ENCODE results near the gene MAP3K21.

DNA sequence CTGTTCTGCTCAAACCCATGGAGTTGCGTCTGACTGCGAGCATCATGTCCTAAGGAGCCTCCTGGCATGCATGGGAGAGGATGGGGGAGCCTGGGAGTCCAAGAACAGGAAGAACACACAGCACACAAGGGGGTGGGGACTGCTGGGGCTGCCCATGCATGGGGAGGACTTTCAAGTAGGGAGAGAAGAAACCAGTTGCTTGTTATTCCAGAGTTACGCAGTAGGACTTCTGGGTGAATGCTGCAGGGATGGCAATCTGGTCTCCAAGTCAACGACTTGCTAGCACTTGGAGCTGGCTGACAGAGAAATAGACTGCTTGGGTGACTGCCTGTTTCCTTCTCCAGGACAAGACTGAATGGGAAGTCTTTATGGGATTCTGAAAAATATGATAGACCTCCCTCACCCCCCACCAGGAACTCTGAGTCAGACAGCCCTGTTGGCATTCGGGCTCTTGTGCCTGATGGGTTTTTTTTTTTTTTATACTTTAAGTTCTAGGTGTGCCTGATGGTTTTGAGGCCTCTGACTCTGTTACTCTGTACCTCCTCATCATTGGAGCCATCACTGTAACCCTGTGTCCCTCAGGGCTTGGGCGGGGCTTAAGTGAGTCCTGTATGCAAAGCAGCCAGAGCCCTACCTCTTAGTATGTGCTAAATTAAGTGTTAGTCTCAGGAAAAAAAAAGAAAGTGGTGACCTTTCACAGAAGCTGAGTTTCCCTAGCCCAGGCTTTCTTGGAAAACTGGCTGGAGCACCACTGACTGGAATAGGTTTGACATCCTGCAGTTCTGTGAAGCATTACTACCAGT lies 30.3 kb downstream of the MAP3K21 start:
- TF ChIP-seq, protein P1, sequence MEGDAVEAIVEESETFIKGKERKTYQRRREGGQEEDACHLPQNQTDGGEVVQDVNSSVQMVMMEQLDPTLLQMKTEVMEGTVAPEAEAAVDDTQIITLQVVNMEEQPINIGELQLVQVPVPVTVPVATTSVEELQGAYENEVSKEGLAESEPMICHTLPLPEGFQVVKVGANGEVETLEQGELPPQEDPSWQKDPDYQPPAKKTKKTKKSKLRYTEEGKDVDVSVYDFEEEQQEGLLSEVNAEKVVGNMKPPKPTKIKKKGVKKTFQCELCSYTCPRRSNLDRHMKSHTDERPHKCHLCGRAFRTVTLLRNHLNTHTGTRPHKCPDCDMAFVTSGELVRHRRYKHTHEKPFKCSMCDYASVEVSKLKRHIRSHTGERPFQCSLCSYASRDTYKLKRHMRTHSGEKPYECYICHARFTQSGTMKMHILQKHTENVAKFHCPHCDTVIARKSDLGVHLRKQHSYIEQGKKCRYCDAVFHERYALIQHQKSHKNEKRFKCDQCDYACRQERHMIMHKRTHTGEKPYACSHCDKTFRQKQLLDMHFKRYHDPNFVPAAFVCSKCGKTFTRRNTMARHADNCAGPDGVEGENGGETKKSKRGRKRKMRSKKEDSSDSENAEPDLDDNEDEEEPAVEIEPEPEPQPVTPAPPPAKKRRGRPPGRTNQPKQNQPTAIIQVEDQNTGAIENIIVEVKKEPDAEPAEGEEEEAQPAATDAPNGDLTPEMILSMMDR (IDR thresholded peaks at IDR 0.05 in 4 of 5, conservative IDR thresholded peaks at IDR 0.05 in 1 of 5): no peak
- TF ChIP-seq POLR2A (IDR thresholded peaks at IDR 0.05): no peak

Measured in gastrocnemius medialis (tissue), 4 donors.